HFF-Myc (cell line): ENCODE data around the gene PTAFR.

Experiments
- DNase-seq: peaks from one replicate; pipeline ENCODE4 v3.0.0-alpha.2; 2011; ENCODE audit warnings: low read depth; ENCODE audit errors: extremely low read depth
- H3K4me3 ChIP-seq: replicated peaks from 2 replicates; pipeline ENCODE4 v1.5.1; 2011; ENCODE audit warnings: low read depth, mild to moderate bottlenecking, control low read depth, low read length
- CTCF ChIP-seq: IDR thresholded peaks from 2 replicates; pipeline ENCODE4 v1.5.1; 2012; ENCODE audit warnings: mild to moderate bottlenecking, low read depth, low read length, control low read depth; ENCODE audit errors: missing control alignments

PTAFR gene

GRCh38 chr1:28199328-28200233 lies 23.1 kb upstream of the PTAFR start:
- no peak overlapping the region for H3K4me3 ChIP-seq
- TF ChIP-seq CTCF = no peak
- no peak for DNase-seq

GRCh38 chr1:28197682-28198415 lies 21.4 kb upstream of the PTAFR start:
- no peak for TF ChIP-seq CTCF
- H3K4me3 ChIP-seq = no peak overlapping the region

GRCh38 chr1:28196330-28196729 lies 19.8 kb upstream of the PTAFR start:
- DNase-seq = no peak
- no peak overlapping the region for H3K4me3 ChIP-seq
- TF ChIP-seq CTCF = no peak

More at GRCh38 chr1:28197682-28198415, 21.4 kb upstream of the PTAFR start:
- no peak for DNase-seq

- no peak for DNase-seq
- no peak for TF ChIP-seq CTCF
- no peak overlapping the region for H3K4me3 ChIP-seq
Observed at GRCh38 chr1:28195780-28196179, 19.3 kb upstream of the PTAFR start.

- no peak overlapping the region for H3K4me3 ChIP-seq
- TF ChIP-seq CTCF = no peak
- no peak for DNase-seq
Observed at GRCh38 chr1:28194326-28195035, 18.0 kb upstream of the PTAFR start.

GRCh38 chr1:28193701-28194161 lies 17.2 kb upstream of the PTAFR start:
- no peak overlapping the region for H3K4me3 ChIP-seq
- DNase-seq = no peak
- no peak for TF ChIP-seq CTCF
